Measurements from ENCODE around the gene ZNF682.
"Not testable (repeated sequence)": the region's sequence is repeated elsewhere in the genome, so short reads cannot be mapped to it uniquely, and the experiment has no call there.

ZNF682 gene

DNA sequence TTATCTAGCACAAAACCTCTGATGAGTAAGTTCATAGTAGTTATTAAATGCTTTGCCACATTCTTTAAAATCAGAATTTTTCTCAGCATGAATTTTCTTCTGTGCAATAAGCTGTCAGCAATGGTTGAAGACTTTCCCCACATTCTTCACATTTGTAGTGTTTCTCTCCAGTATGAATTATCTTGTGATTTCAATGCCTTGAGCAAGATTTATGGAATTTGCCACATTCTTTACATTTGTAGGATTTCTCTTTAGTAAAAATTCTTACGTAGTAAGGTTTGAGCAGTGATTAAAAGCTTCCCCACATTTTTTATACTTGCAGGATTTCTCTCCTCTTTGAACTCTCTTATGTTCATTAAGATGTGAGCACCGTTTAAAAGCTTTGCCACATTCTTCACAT is 33.6 kb downstream of the ZNF682 start:
- H3K9ac ChIP-seq (ENCODE audit: low read depth in 1 of 2, low read length in 2 of 2), result no peak overlapping the region
- H3K27me3 ChIP-seq (ENCODE audit: control insufficient read depth in 1 of 2, insufficient read depth in 2 of 2, low read length in 2 of 2), result no peaks in the 10 kb centered on the region

DNA sequence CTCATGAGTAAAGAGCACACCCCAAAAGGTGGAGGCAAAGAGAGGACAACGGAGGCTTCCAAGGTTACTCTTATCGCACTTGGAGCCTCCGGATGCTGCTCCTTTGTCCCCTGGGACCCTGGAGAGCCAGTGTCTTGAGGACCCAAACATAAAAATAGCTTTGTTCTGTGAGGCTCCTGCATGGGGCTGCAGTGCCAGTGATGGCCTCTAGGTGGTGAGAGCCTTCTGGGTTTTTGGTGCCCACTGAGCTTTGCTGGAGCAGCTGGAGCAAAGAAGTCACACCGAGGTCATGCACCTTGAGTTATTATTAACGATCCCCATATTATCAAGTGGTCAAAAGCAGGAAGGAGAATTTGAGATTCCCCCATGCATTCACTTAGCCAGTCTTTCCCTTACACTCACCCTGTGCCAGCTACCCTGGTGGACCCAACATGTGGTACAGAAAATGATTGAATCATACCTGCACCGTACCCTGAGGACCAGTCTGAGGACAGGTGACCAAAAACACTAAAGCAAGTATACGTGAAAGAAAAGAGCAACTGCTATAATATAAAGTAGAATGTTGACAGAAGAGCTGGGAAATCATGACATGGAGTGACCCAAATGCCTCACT is 41.5 kb downstream of the ZNF682 start:
- Histone ChIP-seq H3K27me3 (ENCODE audit: control insufficient read depth in 1 of 2, insufficient read depth in 2 of 2, low read length in 2 of 2) (no peaks in the 10 kb centered on the region), H3K4me3 (ENCODE audit: low read depth in 1 of 2, low read length in 2 of 2) (no peak overlapping the region), H3K9ac (ENCODE audit: low read depth in 1 of 2, low read length in 2 of 2) (no peak overlapping the region), H3K27ac (ENCODE audit: low read depth, low read length) (no peak overlapping the region), H3K4me1 (ENCODE audit: control insufficient read depth in 1 of 2, insufficient read depth in 2 of 2, low read length in 2 of 2) (no peaks in the 10 kb centered on the region), H3K36me3 (ENCODE audit: control insufficient read depth in 1 of 2, insufficient read depth in 2 of 2, low read length in 2 of 2) (no peaks in the 10 kb centered on the region), H3K9me3 (ENCODE audit: control insufficient read depth in 1 of 2, low read length in 2 of 2) (peaks cover 6 to 16% of the 10 kb centered on the region in 2 donors)

More for the DNA sequence above, 33.6 kb downstream of the ZNF682 start:
- Histone ChIP-seq H3K4me1 (ENCODE audit: control insufficient read depth in 1 of 2, insufficient read depth in 2 of 2, low read length in 2 of 2) (no peaks in the 10 kb centered on the region), H3K9me3 (ENCODE audit: control insufficient read depth in 1 of 2, low read length in 2 of 2) (peaks cover 37 to 43% of the 10 kb centered on the region in 2 donors), H3K36me3 (ENCODE audit: control insufficient read depth in 1 of 2, insufficient read depth in 2 of 2, low read length in 2 of 2) (peaks cover 3 to 10% of the 10 kb centered on the region in 2 donors), H3K4me3 (ENCODE audit: low read depth in 1 of 2, low read length in 2 of 2) (no peak overlapping the region), H3K27ac (ENCODE audit: low read depth, low read length) (no peak overlapping the region)

DNA sequence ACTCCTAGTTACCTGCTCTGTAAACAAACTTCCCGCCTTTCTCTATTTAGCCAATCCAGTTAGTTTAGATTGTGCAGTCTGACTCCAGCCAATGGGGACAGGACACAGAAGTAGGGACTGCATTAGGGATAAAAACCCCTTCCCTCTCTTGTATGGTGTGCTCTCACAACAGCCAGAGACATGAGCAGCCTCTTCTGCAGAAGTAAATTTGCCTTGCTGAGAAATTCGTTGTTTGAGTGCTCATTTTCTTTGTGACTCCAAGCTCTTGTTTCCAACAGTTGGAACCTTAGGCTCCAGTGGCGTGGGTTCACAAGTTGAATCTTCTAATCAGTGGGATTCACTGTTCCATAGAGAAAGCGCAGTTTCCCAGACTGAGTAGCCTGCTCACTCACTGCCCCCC is 72.4 kb downstream of the ZNF682 start:
- H3K9ac ChIP-seq (ENCODE audit: low read depth in 1 of 2, low read length in 2 of 2), result no peak overlapping the region
- no peaks in the 10 kb centered on the region for H3K27me3 ChIP-seq (ENCODE audit: control insufficient read depth in 1 of 2, insufficient read depth in 2 of 2, low read length in 2 of 2)
- no peaks in the 10 kb centered on the region for H3K4me1 ChIP-seq (ENCODE audit: control insufficient read depth in 1 of 2, insufficient read depth in 2 of 2, low read length in 2 of 2)
- H3K9me3 ChIP-seq (ENCODE audit: control insufficient read depth in 1 of 2, low read length in 2 of 2), result peaks cover 18 to 23% of the 10 kb centered on the region in 2 donors
- H3K27ac ChIP-seq (ENCODE audit: low read depth, low read length), result no peak overlapping the region
- no peaks in the 10 kb centered on the region for H3K36me3 ChIP-seq (ENCODE audit: control insufficient read depth in 1 of 2, insufficient read depth in 2 of 2, low read length in 2 of 2)
- no peak overlapping the region for H3K4me3 ChIP-seq (ENCODE audit: low read depth in 1 of 2, low read length in 2 of 2)

DNA sequence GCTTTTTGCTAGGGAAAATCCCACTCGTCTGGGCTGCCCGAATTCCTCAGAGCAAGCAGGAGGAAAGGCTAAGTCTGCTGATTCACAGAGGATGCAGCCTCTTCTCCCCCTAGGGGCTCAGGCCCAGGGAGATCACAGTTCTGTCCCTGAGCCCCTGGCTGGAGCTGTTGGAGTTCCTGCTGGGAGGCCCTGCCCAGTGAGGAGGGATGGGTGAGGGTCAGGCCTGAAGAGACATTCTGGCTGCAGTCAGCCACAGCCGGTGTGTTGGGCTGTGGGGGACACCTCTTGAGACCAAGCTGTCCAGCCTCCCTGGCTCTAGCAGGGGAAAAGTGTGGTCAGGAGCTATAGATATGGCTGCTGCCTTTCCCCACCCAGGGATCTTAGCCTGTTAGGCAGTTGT is 73.2 kb downstream of the ZNF682 start:
- not testable (repeated sequence) for H3K36me3 ChIP-seq (ENCODE audit: control insufficient read depth in 1 of 2, insufficient read depth in 2 of 2, low read length in 2 of 2)

DNA sequence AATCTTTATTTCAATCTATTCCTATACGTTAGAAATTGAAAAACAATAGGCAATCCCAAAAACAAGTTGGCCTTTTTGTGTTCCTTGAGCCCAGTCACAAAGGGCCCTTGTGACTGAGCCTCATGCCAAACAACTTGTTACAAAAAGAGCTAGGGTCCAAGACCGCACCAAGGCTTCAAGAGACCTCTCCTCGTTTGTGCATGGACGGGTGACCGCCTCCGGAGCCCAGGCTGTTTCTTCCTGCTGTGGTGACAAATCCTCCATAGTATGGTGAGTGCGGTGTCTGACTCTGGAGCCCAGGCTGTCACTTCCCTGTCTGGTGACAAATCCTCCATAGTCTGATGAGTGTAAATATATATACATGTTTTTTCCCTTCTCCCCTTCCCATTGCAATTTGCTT is 74.9 kb downstream of the ZNF682 start:
- Histone ChIP-seq H3K9ac (ENCODE audit: low read depth in 1 of 2, low read length in 2 of 2) (no peak overlapping the region), H3K27ac (ENCODE audit: low read depth, low read length) (no peak overlapping the region), H3K9me3 (ENCODE audit: control insufficient read depth in 1 of 2, low read length in 2 of 2) (peaks cover 14 to 18% of the 10 kb centered on the region in 2 donors), H3K4me3 (ENCODE audit: low read depth in 1 of 2, low read length in 2 of 2) (no peak overlapping the region), H3K36me3 (ENCODE audit: control insufficient read depth in 1 of 2, insufficient read depth in 2 of 2, low read length in 2 of 2) (no peaks in the 10 kb centered on the region), H3K4me1 (ENCODE audit: control insufficient read depth in 1 of 2, insufficient read depth in 2 of 2, low read length in 2 of 2) (no peaks in the 10 kb centered on the region), H3K27me3 (ENCODE audit: control insufficient read depth in 1 of 2, insufficient read depth in 2 of 2, low read length in 2 of 2) (no peaks in the 10 kb centered on the region)

More for the DNA sequence above, 73.2 kb downstream of the ZNF682 start:
- peaks cover 14 to 23% of the 10 kb centered on the region in 2 donors for H3K9me3 ChIP-seq (ENCODE audit: control insufficient read depth in 1 of 2, low read length in 2 of 2)
- not testable (repeated sequence) for H3K27me3 ChIP-seq (ENCODE audit: control insufficient read depth in 1 of 2, insufficient read depth in 2 of 2, low read length in 2 of 2); H3K27ac ChIP-seq (ENCODE audit: low read depth, low read length); H3K4me1 ChIP-seq (ENCODE audit: control insufficient read depth in 1 of 2, insufficient read depth in 2 of 2, low read length in 2 of 2); H3K4me3 ChIP-seq (ENCODE audit: low read depth in 1 of 2, low read length in 2 of 2); H3K9ac ChIP-seq (ENCODE audit: low read depth in 1 of 2, low read length in 2 of 2)

DNA sequence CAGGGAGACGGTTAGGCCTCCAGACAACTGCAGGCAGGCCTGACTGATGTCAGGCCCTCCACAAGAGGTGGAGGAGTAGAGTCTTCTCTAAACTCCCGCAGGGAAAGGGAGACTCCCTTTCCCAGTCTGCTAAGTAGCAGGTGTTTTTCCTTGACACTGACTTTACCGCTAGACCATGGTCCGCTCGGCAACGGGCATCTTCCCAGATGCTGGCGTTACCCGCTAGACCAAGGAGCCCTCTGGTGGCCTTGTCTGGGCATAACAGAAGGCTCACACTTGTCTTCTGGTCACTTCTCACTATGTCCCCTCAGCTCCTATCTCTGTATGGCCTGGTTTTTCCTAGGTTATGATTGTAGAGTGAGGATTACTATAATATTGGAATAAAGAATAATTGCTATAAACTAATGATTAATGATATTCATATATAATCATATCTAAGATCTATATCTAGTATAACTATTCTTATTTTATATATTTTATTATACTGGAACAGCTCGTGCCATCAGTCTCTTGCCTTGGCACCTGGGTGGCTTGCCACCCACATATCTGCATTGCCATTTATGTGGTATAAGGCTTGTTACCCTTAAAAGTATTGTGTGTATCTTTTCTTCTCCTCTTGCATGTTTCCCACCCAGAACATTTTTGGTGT is 80.0 kb downstream of the ZNF682 start:
- not testable (repeated sequence) for H3K36me3 ChIP-seq (ENCODE audit: control insufficient read depth in 1 of 2, insufficient read depth in 2 of 2, low read length in 2 of 2); H3K27ac ChIP-seq (ENCODE audit: low read depth, low read length); H3K9ac ChIP-seq (ENCODE audit: low read depth in 1 of 2, low read length in 2 of 2); H3K4me3 ChIP-seq (ENCODE audit: low read depth in 1 of 2, low read length in 2 of 2); H3K9me3 ChIP-seq (ENCODE audit: control insufficient read depth in 1 of 2, low read length in 2 of 2); H3K27me3 ChIP-seq (ENCODE audit: control insufficient read depth in 1 of 2, insufficient read depth in 2 of 2, low read length in 2 of 2); H3K4me1 ChIP-seq (ENCODE audit: control insufficient read depth in 1 of 2, insufficient read depth in 2 of 2, low read length in 2 of 2)

DNA sequence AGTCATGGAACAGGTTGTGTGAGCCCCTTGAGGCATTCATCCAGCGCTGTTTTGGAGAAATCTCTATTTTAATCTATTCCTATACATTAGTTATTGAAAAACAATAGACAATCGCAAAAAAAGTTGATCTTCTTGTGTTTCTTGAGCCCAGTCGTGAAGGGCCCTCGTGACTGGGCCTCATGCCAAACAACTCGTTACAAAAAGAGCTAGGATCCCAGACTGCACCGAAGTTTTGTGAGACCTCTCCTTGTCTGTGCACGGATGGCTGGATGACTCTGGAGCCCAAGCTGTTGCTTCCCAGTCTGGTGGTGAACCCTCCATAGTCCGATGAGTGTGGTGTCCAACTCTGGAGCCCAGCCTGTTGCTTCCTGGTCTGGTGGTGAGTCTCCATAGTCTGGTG is 81.5 kb downstream of the ZNF682 start:
- not testable (repeated sequence) for H3K27me3 ChIP-seq (ENCODE audit: control insufficient read depth in 1 of 2, insufficient read depth in 2 of 2, low read length in 2 of 2); H3K9me3 ChIP-seq (ENCODE audit: control insufficient read depth in 1 of 2, low read length in 2 of 2); H3K27ac ChIP-seq (ENCODE audit: low read depth, low read length); H3K36me3 ChIP-seq (ENCODE audit: control insufficient read depth in 1 of 2, insufficient read depth in 2 of 2, low read length in 2 of 2); H3K9ac ChIP-seq (ENCODE audit: low read depth in 1 of 2, low read length in 2 of 2); H3K4me3 ChIP-seq (ENCODE audit: low read depth in 1 of 2, low read length in 2 of 2); H3K4me1 ChIP-seq (ENCODE audit: control insufficient read depth in 1 of 2, insufficient read depth in 2 of 2, low read length in 2 of 2)

DNA sequence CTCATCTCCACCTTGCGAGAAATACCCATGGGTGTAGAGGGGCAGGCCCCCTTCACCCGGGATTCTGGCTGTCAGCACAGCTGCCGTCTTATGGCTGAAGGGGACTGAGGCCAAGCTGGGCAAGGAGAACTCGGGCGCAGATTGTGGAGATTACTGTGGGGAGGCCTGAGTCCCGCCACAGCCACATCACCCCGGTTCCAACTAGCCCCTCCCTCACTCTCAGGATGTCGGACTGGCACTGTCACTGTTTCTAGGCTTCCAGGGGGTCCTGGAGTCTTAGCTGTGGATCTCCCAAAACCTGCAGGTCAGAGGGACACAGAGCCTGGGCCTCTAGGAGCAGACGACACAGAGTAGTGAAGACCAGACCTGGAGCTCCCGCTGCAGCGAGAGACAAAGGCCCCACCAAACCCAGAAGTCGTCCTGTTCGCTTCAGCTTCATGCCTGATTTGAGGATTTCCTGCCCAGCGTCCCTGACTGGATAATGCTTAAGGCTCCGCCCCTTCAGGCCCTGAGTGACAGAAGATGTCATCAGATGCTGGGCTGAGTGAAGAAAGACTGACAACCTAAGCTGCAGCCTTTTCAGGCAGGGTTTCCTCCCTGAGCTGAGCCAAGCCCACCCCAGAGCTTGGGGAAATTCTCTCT is 82.8 kb downstream of the ZNF682 start:
- Histone ChIP-seq H3K9ac (ENCODE audit: low read depth in 1 of 2, low read length in 2 of 2) (no peak overlapping the region), H3K27ac (ENCODE audit: low read depth, low read length) (no peak overlapping the region), H3K36me3 (ENCODE audit: control insufficient read depth in 1 of 2, insufficient read depth in 2 of 2, low read length in 2 of 2) (no peaks in the 10 kb centered on the region), H3K9me3 (ENCODE audit: control insufficient read depth in 1 of 2, low read length in 2 of 2) (no peaks in the 10 kb centered on the region), H3K27me3 (ENCODE audit: control insufficient read depth in 1 of 2, insufficient read depth in 2 of 2, low read length in 2 of 2) (no peaks in the 10 kb centered on the region), H3K4me3 (ENCODE audit: low read depth in 1 of 2, low read length in 2 of 2) (no peak overlapping the region), H3K4me1 (ENCODE audit: control insufficient read depth in 1 of 2, insufficient read depth in 2 of 2, low read length in 2 of 2) (no peaks in the 10 kb centered on the region)

DNA sequence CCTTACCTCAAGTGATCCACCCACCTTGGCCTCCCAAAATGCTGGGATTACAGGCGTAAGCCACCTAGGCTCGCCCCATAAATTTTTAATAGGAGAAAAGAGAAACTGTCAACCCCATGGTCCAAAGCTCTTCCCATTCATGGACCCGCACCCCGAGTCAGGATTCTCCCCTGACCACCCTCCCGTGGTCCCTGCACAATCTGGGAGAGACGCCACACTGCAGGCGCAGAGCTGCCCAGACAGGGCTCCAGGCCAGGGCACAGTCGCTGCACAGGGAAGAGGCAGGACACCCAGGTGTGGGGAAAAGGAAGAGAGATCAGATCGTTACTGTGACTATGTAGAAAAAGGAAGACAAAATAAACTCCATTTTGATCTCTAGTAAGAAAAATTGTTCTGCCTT is 84.1 kb downstream of the ZNF682 start:
- Histone ChIP-seq H3K4me1 (ENCODE audit: control insufficient read depth in 1 of 2, insufficient read depth in 2 of 2, low read length in 2 of 2) (no peaks in the 10 kb centered on the region), H3K9ac (ENCODE audit: low read depth in 1 of 2, low read length in 2 of 2) (no peak overlapping the region), H3K4me3 (ENCODE audit: low read depth in 1 of 2, low read length in 2 of 2) (no peak overlapping the region), H3K27me3 (ENCODE audit: control insufficient read depth in 1 of 2, insufficient read depth in 2 of 2, low read length in 2 of 2) (no peaks in the 10 kb centered on the region), H3K36me3 (ENCODE audit: control insufficient read depth in 1 of 2, insufficient read depth in 2 of 2, low read length in 2 of 2) (no peaks in the 10 kb centered on the region), H3K9me3 (ENCODE audit: control insufficient read depth in 1 of 2, low read length in 2 of 2) (peaks cover 0 to 6% of the 10 kb centered on the region in 2 donors), H3K27ac (ENCODE audit: low read depth, low read length) (no peak overlapping the region)
